RWPE2 (cell line): ENCODE measurements around the gene PAWR.
A peak's percentile ranks its signal among the peaks of the same experiment; 100 is the strongest.

Source experiments
- ATAC-seq: fragments of 200-7000 bp; cut with Tn5 transposase; 3 replicates; pipeline ENCODE4 v1.9.1; 2021; ENCODE audit warnings: low read depth
- DNase-seq: peaks from one replicate; pipeline ENCODE4 v3.0.0-alpha.2; 2020; ENCODE audit warnings: low spot score
- H3K27ac ChIP-seq: fragments of 450-650 bp; 2 replicates; pipeline ENCODE4 v1.5.1; 2017; ENCODE audit warnings: mild to moderate bottlenecking; ENCODE audit not compliant: poor library complexity, severe bottlenecking
- H3K27me3 ChIP-seq: fragments of 250-450 bp; sonication (Bioruptor Pico); 2 replicates; pipeline ENCODE4 v1.5.1; 2021; ENCODE audit warnings: mild to moderate bottlenecking, moderate library complexity; ENCODE audit not compliant: insufficient read depth, poor library complexity, severe bottlenecking
- H3K36me3 ChIP-seq: fragments of 250-450 bp; sonication (Bioruptor Pico); 2 replicates; pipeline ENCODE4 v1.5.1; 2020; ENCODE audit warnings: low read depth, mild to moderate bottlenecking, moderate library complexity
- H3K4me1 ChIP-seq: fragments of 250-450 bp; sonication (Bioruptor Pico); 2 replicates; pipeline ENCODE4 v1.5.1; 2021; ENCODE audit warnings: mild to moderate bottlenecking, moderate library complexity; ENCODE audit not compliant: insufficient read depth, poor library complexity, severe bottlenecking
- H3K4me3 ChIP-seq: fragments of 250-450 bp; sonication (Bioruptor Pico); 2 replicates; pipeline ENCODE4 v1.5.1; 2021; ENCODE audit warnings: mild to moderate bottlenecking, moderate library complexity; ENCODE audit not compliant: severe bottlenecking
- H3K9me3 ChIP-seq: fragments of 250-450 bp; sonication (Bioruptor Pico); 2 replicates; pipeline ENCODE4 v1.5.1; 2021; ENCODE audit warnings: mild to moderate bottlenecking, moderate library complexity; ENCODE audit not compliant: severe bottlenecking
- TF ChIP-seq, protein P1 (sequence below): fragments of 450-650 bp; IDR thresholded peaks from one replicate; pipeline ENCODE4 v1.5.1; 2017; ENCODE audit warnings: mild to moderate bottlenecking, moderate library complexity; ENCODE audit not compliant: poor library complexity, severe bottlenecking

PAWR gene

DNA sequence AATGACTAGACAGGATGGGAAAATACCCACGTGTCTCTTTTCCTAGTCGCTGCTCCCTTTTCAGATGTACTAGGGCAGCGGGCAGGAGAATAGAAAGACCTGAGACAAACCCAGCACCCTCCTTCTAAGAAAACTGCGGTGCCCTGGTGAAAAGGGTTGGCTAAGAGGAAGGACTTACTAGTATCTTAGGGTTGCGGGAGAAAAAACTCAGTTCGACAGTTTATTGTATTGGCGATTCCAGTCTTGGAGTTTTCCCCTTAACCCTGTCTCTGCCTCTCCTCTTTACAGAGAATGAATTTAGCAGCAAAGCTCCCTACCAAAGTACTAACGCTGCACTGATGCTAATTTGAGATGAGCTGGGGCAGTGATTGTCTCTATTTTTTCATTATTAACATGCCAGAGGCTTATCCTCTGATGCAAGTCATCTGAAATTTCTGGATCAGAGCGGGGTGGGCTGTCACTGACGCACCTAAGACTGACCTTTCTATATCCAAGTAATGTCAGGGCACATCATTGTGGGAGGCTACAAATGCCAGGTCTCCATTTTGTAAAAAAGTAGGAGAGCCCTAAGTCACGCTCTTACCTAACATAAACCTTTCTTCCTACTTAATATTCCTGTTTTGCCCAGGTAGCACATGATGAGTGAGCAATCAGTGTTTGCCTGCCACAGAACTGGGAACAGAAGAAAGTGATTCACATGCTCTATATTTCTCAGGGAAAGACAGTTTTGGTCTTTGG, 916 bp upstream of the PAWR start:
- peak; percentile 37 for ATAC-seq
- Histone ChIP-seq H3K4me3 (peak overlapping the region; percentile 94), H3K4me1 (peaks cover 20% of the 10 kb centered on the region), H3K9me3 (no peaks in the 10 kb centered on the region), H3K27me3 (no peaks in the 10 kb centered on the region), H3K27ac (peak overlapping the region; percentile 97), H3K36me3 (peaks cover 7% of the 10 kb centered on the region; the same call in 1 of the 2 replicates)
- no peak for DNase-seq
- TF ChIP-seq, protein P1, sequence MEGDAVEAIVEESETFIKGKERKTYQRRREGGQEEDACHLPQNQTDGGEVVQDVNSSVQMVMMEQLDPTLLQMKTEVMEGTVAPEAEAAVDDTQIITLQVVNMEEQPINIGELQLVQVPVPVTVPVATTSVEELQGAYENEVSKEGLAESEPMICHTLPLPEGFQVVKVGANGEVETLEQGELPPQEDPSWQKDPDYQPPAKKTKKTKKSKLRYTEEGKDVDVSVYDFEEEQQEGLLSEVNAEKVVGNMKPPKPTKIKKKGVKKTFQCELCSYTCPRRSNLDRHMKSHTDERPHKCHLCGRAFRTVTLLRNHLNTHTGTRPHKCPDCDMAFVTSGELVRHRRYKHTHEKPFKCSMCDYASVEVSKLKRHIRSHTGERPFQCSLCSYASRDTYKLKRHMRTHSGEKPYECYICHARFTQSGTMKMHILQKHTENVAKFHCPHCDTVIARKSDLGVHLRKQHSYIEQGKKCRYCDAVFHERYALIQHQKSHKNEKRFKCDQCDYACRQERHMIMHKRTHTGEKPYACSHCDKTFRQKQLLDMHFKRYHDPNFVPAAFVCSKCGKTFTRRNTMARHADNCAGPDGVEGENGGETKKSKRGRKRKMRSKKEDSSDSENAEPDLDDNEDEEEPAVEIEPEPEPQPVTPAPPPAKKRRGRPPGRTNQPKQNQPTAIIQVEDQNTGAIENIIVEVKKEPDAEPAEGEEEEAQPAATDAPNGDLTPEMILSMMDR = no peak

DNA sequence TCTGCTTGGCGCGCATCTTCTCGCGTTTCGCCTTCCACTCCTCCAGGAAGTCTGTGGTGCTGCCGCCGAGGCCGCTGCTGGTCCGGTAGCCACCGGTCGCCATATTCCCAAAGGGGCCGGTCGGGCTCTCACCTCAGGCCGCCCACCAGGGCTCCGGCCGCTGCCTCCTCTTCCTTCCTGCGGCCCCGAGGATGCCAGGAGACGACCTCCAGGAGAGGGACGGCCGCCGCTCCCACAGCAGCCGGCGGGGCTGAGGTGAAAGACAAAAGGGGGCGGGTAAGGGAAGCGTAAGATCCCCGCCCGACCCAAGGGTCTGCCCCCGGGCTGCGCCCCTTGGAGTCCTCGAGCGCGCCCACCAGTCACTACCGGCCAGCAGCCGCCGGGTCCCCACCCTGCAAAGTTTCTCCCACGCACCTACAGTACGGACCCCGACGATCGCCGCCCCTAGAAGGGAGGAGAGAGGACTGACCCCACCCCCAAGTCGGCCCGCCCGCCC, 574 bp downstream of the PAWR start:
- DNase-seq (peak; percentile 57), ATAC-seq (peak; percentile 1)
- Histone ChIP-seq H3K27ac (peak overlapping the region; percentile 97), H3K27me3 (no peaks in the 10 kb centered on the region), H3K9me3 (no peaks in the 10 kb centered on the region), H3K36me3 (peaks cover 7% of the 10 kb centered on the region; the same call in 1 of the 2 replicates), H3K4me3 (peak overlapping the region; percentile 94), H3K4me1 (peaks cover 33% of the 10 kb centered on the region)
- TF ChIP-seq, protein P1 = no peak

DNA sequence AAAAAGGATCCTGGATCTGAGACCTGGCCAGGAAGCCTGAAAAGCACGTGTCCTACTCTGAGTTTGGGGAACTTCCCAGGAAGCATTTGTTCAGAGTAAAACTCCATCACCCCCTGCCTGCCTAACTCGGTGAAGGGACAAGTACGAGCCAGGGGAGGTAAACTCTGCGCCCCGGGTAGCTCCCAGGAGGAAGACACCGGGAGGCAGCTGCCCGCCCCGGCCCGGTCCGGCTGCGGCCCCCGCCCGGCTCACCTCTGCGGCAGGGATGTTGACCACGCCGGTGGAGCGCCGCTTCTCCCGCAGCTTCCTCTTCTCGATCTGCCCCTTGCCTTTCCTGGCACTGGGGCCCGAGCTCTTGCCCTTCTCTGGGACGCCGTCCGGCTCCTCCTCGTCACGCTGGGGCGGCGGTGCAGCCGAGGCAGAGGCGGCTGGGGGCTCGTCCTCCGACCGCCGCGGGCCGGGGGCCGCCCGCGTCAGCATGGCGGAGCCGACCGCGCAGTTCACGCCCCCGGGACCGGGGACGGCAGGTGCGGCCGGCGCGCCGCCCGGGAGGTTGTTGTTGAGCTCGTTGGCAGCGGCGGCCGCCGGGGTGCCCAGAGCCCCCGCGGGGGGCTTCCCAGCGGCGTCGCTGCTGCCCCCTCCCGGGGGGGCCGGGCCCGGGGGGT, 1.2 kb downstream of the PAWR start:
- TF ChIP-seq, protein P1 = no peak
- peak overlapping the region; percentile 94 for H3K4me3 ChIP-seq
- DNase-seq = no peak
- H3K27me3 ChIP-seq = no peaks in the 10 kb centered on the region
- peaks cover 10% of the 10 kb centered on the region for H3K36me3 ChIP-seq
- H3K4me1 ChIP-seq = peaks cover 37% of the 10 kb centered on the region
- no peak; the same call in 2 of the 3 replicates for ATAC-seq
- H3K9me3 ChIP-seq = no peaks in the 10 kb centered on the region
- peak overlapping the region; percentile 97 for H3K27ac ChIP-seq

DNA sequence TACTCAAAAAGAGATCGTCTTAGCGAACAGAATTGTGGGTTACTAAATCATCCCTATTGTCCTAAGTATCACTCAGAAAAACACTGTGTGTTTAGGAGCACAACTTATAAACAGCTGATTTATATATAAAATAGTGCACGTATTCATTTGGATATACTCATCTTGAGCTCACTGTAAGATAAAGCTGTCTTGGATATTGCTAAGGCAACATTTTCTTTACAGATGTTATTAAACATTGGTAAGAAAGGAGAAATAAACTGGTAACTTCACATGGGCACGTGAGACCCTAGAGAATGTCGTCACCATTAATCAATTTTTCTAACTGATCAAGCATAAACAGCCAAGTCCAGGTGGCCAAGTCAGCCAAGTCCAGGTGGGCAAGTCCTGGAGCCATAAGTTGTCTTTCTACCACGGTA, 1.7 kb downstream of the PAWR start:
- TF ChIP-seq, protein P1 = no peak
- peak overlapping the region; percentile 94 for H3K4me3 ChIP-seq
- peaks cover 12% of the 10 kb centered on the region for H3K36me3 ChIP-seq
- peak overlapping the region; percentile 97 for H3K27ac ChIP-seq
- ATAC-seq (no peak), DNase-seq (no peak)
- H3K4me1 ChIP-seq = peaks cover 39% of the 10 kb centered on the region
- H3K9me3 ChIP-seq = no peaks in the 10 kb centered on the region
- H3K27me3 ChIP-seq = no peaks in the 10 kb centered on the region
